ENCODE results near the gene EYS. TPM values are rescaled to one million over a fixed set of nuclear protein-coding genes. Genes with fewer than 3 reads are reported as not detected.

Gene EYS
- total RNA-seq, 2 donors from 2014 or later = 0.18 to 3.5 TPM

GRCh38 chr6:63671098-63671754 lies 2035.8 kb downstream of the EYS start:
- Histone ChIP-seq H3K27ac (no peak overlapping the region), H3K27me3 (replicated peaks; ENCODE audit: insufficient read depth) (no peaks in the 10 kb centered on the region), H3K9me3 (no peaks in the 10 kb centered on the region), H3K4me1 (replicated peaks) (no peaks in the 10 kb centered on the region), H3K4me3 (no peak overlapping the region), H3K36me3 (no peaks in the 10 kb centered on the region)
- TF ChIP-seq POLR2AphosphoS5 (IDR thresholded peaks at IDR 0.05) (no peak), CTCF (IDR thresholded peaks at IDR 0.05) (no peak), POLR2A (IDR thresholded peaks at IDR 0.05) (no peak)
- 35% methylated on average over 6 of the region's 6 CpGs for WGBS
- intact Hi-C loops (cut with DNase I) = no loop called here
- no peak for DNase-seq (ENCODE audit: low spot score)
